ENCODE measurements around the gene CTIF.
A peak's percentile ranks its signal among the peaks of the same experiment; 100 is the strongest.

CTIF gene

GRCh38 chr18:48669991-48670750 lies 131.3 kb downstream of the CTIF start:
- no peak for DNase-seq

- DNase-seq, result no peak
Observed at GRCh38 chr18:48670751-48671560, 132.1 kb downstream of the CTIF start.

- DNase-seq, result no peak
Observed at GRCh38 chr18:48671561-48671945, 132.7 kb downstream of the CTIF start.

- no peak for DNase-seq
Observed at GRCh38 chr18:48672671-48673340, 134.0 kb downstream of the CTIF start.

- no peak for DNase-seq
Observed at GRCh38 chr18:48673456-48673852, 134.6 kb downstream of the CTIF start.

GRCh38 chr18:48673853-48674721 lies 135.3 kb downstream of the CTIF start:
- no peak for DNase-seq

GRCh38 chr18:48674758-48675351 lies 136.0 kb downstream of the CTIF start:
- DNase-seq, result no peak

- DNase-seq, result peak; percentile 83
Observed at GRCh38 chr18:48675352-48675761, 136.5 kb downstream of the CTIF start.

GRCh38 chr18:48675912-48676311 lies 137.1 kb downstream of the CTIF start:
- no peak for DNase-seq

GRCh38 chr18:48676346-48676745 lies 137.5 kb downstream of the CTIF start:
- DNase-seq, result no peak

GRCh38 chr18:48676756-48677368 lies 138.0 kb downstream of the CTIF start:
- DNase-seq, result peak; percentile 62

GRCh38 chr18:48678237-48679115 lies 139.6 kb downstream of the CTIF start:
- DNase-seq, result no peak

- DNase-seq, result no peak
Observed at GRCh38 chr18:48679236-48679635, 140.4 kb downstream of the CTIF start.

GRCh38 chr18:48680339-48681250 lies 141.8 kb downstream of the CTIF start:
- DNase-seq, result no peak

- DNase-seq, result no peak
Observed at GRCh38 chr18:48682768-48683167, 143.9 kb downstream of the CTIF start.

GRCh38 chr18:48683197-48683596 lies 144.4 kb downstream of the CTIF start:
- DNase-seq, result no peak

- DNase-seq, result no peak
Observed at GRCh38 chr18:48683661-48684060, 144.8 kb downstream of the CTIF start.

GRCh38 chr18:48687346-48688042 lies 148.7 kb downstream of the CTIF start:
- DNase-seq, result no peak

- no peak for DNase-seq
Observed at GRCh38 chr18:48688961-48689360, 150.1 kb downstream of the CTIF start.
